GM23338 (cell line): Measurements from ENCODE around the gene FOXO3.

ENCODE experiments used
- CREB1 ChIP-seq: fragments of 250-450 bp; sonication (Bioruptor Pico); IDR thresholded peaks from 2 replicates; pipeline ENCODE4 v1.5.0; 2020; ENCODE audit warnings: low read depth, mild to moderate bottlenecking, moderate library complexity
- CTCF ChIP-seq, 2 experiments: fragments of 200-600 bp in 1 of 2; sonication (generic) in 1 of 2; conservative IDR thresholded peaks; 2 replicates each; pipeline versions ENCODE4 v1.5.1 to v1.6.1; 2016 to 2017; ENCODE audit warnings: antibody characterized with exemption in 2 of 2, low read depth in 2 of 2, mild to moderate bottlenecking in 2 of 2, moderate library complexity in 1 of 2
- ETS1 ChIP-seq: IDR thresholded peaks from 2 replicates; pipeline ENCODE4 v1.6.1; 2016; ENCODE audit warnings: antibody characterized with exemption
- EZH2 ChIP-seq: fragments of 200-600 bp; sonication (generic); IDR thresholded peaks from one replicate; pipeline ENCODE4 v1.8.0; 2017; ENCODE audit warnings: antibody characterized with exemption, mild to moderate bottlenecking, low read depth; ENCODE audit not compliant: unreplicated experiment
- EZH2phosphoT487 ChIP-seq: fragments of 200-600 bp; sonication (generic); IDR thresholded peaks from one replicate; pipeline ENCODE4 v1.8.1; 2018; ENCODE audit warnings: antibody characterized with exemption; ENCODE audit not compliant: unreplicated experiment
- JUNB ChIP-seq: IDR thresholded peaks from one replicate; pipeline ENCODE4 v1.6.1; 2016; ENCODE audit warnings: antibody characterized with exemption; ENCODE audit not compliant: unreplicated experiment
- POLR2AphosphoS5 ChIP-seq: IDR thresholded peaks from 2 replicates; pipeline ENCODE4 v1.6.1; 2016; ENCODE audit warnings: antibody characterized with exemption, low read depth
- TF ChIP-seq, protein P1 (sequence below): IDR thresholded peaks from one replicate; pipeline ENCODE4 v1.6.1; 2018; ENCODE audit warnings: antibody characterized with exemption; ENCODE audit not compliant: unreplicated experiment

DNA sequence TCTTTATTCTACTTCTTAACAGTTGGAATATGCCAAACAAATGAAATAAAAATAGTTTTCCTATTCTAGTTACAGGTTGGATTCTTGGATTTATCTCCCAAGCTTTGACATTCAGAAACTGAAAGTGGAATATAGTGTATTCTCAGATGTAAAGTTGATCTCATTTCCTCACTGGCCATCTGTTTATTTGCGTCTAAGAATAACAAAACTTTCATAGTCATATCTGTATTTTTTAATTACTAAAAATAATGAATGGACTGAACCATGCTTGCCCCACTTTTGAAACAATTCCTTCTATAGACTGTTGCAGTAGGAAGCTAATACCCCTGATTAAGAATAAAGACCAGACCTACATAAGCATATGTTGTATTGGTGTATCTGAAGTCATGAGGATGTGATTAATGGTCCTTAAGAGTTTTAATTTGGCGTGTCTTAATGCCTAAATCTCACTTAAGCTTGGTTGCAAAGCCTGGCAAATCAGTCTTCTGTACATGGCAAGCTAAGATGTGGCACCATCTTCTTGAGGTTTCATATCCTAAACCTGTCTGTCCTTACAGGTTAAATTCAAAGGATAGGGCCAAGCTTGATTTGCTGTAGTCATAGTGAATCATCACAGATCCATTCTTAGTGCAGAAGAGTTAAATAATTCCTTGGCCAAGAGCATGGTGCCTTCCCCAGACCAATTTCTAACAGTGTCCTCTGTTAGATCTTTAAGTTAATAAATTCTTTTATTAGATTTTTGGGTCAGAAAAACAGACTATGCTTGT is 58.9 kb downstream of the FOXO3 start:
- TF ChIP-seq EZH2 (no peak), CREB1 (CRISPR knock-in tag) (no peak), POLR2AphosphoS5 (no peak), CTCF (conservative IDR thresholded peaks at IDR 0.05; ENCODE audit: low read depth in 2 of 2) (no peak), ETS1 (no peak), EZH2phosphoT487 (no peak), JUNB (no peak)
- TF ChIP-seq, protein P1, sequence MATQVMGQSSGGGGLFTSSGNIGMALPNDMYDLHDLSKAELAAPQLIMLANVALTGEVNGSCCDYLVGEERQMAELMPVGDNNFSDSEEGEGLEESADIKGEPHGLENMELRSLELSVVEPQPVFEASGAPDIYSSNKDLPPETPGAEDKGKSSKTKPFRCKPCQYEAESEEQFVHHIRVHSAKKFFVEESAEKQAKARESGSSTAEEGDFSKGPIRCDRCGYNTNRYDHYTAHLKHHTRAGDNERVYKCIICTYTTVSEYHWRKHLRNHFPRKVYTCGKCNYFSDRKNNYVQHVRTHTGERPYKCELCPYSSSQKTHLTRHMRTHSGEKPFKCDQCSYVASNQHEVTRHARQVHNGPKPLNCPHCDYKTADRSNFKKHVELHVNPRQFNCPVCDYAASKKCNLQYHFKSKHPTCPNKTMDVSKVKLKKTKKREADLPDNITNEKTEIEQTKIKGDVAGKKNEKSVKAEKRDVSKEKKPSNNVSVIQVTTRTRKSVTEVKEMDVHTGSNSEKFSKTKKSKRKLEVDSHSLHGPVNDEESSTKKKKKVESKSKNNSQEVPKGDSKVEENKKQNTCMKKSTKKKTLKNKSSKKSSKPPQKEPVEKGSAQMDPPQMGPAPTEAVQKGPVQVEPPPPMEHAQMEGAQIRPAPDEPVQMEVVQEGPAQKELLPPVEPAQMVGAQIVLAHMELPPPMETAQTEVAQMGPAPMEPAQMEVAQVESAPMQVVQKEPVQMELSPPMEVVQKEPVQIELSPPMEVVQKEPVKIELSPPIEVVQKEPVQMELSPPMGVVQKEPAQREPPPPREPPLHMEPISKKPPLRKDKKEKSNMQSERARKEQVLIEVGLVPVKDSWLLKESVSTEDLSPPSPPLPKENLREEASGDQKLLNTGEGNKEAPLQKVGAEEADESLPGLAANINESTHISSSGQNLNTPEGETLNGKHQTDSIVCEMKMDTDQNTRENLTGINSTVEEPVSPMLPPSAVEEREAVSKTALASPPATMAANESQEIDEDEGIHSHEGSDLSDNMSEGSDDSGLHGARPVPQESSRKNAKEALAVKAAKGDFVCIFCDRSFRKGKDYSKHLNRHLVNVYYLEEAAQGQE: no peak
